ENCODE data around the gene DYDC1. TPM values are rescaled to one million over a fixed set of nuclear protein-coding genes. Genes with fewer than 3 reads are reported as not detected.
"Not testable (repeated sequence)": the region's sequence is repeated elsewhere in the genome, so short reads cannot be mapped to it uniquely, and the experiment has no call there.

DYDC1 gene
- total and polyA plus RNA-seq, 8 donors: not detected

DNA sequence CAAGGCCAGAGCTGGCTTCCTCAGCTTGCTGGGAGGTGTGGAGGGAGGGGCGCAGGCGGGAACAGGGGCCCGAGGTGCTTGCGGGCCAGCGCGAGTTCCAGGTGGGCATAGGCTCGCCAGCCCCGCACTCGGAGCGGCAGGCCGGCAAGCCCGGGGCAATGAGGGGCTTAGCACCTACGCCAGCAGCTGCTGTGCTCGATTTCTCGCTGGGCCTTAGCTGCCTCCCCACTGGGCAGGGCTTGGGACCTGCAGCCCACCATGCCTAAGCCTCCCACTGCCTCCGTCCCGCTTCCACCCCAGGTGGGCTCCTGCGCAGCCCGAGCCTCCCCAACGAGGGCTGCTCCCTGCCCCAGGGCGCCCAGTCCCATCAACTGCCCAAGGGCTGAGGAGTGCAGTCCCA lies 41.2 kb downstream of the DYDC1 start:
- no peak for FAIRE-seq
- TF ChIP-seq, protein P1, sequence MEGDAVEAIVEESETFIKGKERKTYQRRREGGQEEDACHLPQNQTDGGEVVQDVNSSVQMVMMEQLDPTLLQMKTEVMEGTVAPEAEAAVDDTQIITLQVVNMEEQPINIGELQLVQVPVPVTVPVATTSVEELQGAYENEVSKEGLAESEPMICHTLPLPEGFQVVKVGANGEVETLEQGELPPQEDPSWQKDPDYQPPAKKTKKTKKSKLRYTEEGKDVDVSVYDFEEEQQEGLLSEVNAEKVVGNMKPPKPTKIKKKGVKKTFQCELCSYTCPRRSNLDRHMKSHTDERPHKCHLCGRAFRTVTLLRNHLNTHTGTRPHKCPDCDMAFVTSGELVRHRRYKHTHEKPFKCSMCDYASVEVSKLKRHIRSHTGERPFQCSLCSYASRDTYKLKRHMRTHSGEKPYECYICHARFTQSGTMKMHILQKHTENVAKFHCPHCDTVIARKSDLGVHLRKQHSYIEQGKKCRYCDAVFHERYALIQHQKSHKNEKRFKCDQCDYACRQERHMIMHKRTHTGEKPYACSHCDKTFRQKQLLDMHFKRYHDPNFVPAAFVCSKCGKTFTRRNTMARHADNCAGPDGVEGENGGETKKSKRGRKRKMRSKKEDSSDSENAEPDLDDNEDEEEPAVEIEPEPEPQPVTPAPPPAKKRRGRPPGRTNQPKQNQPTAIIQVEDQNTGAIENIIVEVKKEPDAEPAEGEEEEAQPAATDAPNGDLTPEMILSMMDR (IDR thresholded peaks at IDR 0.05): no peak
- ATAC-seq: no peak
- intact Hi-C loops (cut with DNase I): no loop called here
- no peak overlapping the region for H3K27ac ChIP-seq
- no peaks in the 10 kb centered on the region for H3K36me3 ChIP-seq
- no peaks in the 10 kb centered on the region for H3K27me3 ChIP-seq
- H3K4me1 ChIP-seq: peaks cover 0 to 14% (median 9%) of the 10 kb centered on the region in 3 donors
- WGBS, 2 donors: 92 to 96% methylated on average over 21 of the region's 21 CpGs
- peak in 1 of 6 donors; percentile 40 for DNase-seq
- no peaks in the 10 kb centered on the region for H3K9me3 ChIP-seq
- no peak overlapping the region for H3K4me3 ChIP-seq

- no peak for DNase-seq
- TF ChIP-seq, protein P1 (IDR thresholded peaks at IDR 0.05): no peak
- WGBS, 2 donors: 74 to 92% methylated on average over 5 of the region's 5 CpGs
- Histone ChIP-seq H3K36me3 (no peaks in the 10 kb centered on the region), H3K27ac (no peak overlapping the region), H3K9me3 (no peaks in the 10 kb centered on the region), H3K4me3 (no peak overlapping the region), H3K27me3 (no peaks in the 10 kb centered on the region), H3K4me1 (no peaks in the 10 kb centered on the region)
- ATAC-seq: no peak
- no peak for FAIRE-seq
- intact Hi-C loops (cut with DNase I): no loop called here
These were observed 43.0 kb downstream of the DYDC1 start for GRCh38 chr10:80313523-80313922.

DNA sequence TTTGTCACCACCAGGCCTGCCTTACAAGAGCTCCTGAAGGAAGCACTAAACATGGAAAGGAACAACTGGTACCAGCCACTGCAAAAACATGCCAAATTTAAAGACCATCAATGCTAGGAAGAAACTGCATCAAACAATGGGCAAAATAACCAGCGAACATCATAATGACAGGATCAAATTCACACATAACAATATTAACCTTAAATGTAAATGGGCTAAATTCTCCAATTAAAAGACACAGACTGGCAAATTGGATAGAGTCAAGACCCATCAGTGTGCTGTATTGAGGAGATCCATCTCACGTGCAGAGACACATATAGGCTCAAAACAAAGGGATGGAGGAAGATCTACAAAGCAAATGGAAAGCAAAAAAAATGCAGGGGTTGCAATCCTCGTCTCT lies 50.6 kb downstream of the DYDC1 start:
- FAIRE-seq: not testable (repeated sequence)

GRCh38 chr10:80296942-80297341 lies 59.6 kb downstream of the DYDC1 start:
- 87 to 89% methylated on average over 3 of the region's 3 CpGs for WGBS, 2 donors

More for the DNA sequence above, 50.6 kb downstream of the DYDC1 start:
- DNase-seq; H3K27ac ChIP-seq; intact Hi-C loops (cut with DNase I); H3K9me3 ChIP-seq; ATAC-seq; H3K4me1 ChIP-seq; H3K27me3 ChIP-seq; H3K4me3 ChIP-seq; H3K36me3 ChIP-seq: not testable (repeated sequence)
- WGBS, 2 donors: 85 to 87% methylated on average over 3 of the region's 3 CpGs

GRCh38 chr10:80292607-80293239 lies 63.8 kb downstream of the DYDC1 start:
- DNase-seq (no peak), ATAC-seq (no peak), FAIRE-seq (no peak)
- Histone ChIP-seq H3K4me1 (peaks cover 11 to 15% (median 14%) of the 10 kb centered on the region in 3 donors), H3K36me3 (no peaks in the 10 kb centered on the region), H3K4me3 (no peak overlapping the region), H3K27me3 (no peaks in the 10 kb centered on the region), H3K9me3 (no peaks in the 10 kb centered on the region), H3K27ac (no peak overlapping the region)
- 79 to 85% methylated on average over 6 of the region's 6 CpGs for WGBS, 2 donors
- TF ChIP-seq, protein P1 (IDR thresholded peaks at IDR 0.05): no peak
- intact Hi-C loops (cut with DNase I): no loop called here

More at GRCh38 chr10:80296942-80297341, 59.6 kb downstream of the DYDC1 start:
- ATAC-seq (no peak), FAIRE-seq (no peak), DNase-seq (no peak)
- TF ChIP-seq, protein P1 (IDR thresholded peaks at IDR 0.05): no peak
- Histone ChIP-seq H3K27me3 (no peaks in the 10 kb centered on the region), H3K9me3 (no peaks in the 10 kb centered on the region), H3K4me3 (no peak overlapping the region), H3K36me3 (no peaks in the 10 kb centered on the region), H3K4me1 (no peaks in the 10 kb centered on the region), H3K27ac (no peak overlapping the region)
- intact Hi-C loops (cut with DNase I): no loop called here
